Lung (tissue), 12 donors: ENCODE data around the gene AAGAB. TPM values are rescaled to one million over a fixed set of nuclear protein-coding genes. Genes with fewer than 3 reads are reported as not detected.

Experiments
- ATAC-seq: fragments of 200-7000 bp; cut with Tn5 transposase; one replicate; pipeline ENCODE4 v1.9.1; 2020; ENCODE audit warnings: moderate number of reproducible peaks; ENCODE audit not compliant: insufficient read depth, low FRiP score
- DNase-seq, 3 donors: peaks; one replicate each; pipeline ENCODE4 v3.0.0-alpha.2; 2013 to 2017
- H3K27ac ChIP-seq, 2 donors: one replicate each; pipeline ENCODE4 v1.5.1; 2013; ENCODE audit warnings: mild to moderate bottlenecking in 2 of 2, moderate library complexity in 2 of 2, control low read depth in 1 of 2, inconsistent platforms in 1 of 2, low read depth in 1 of 2, low read length in 1 of 2
- H3K27me3 ChIP-seq, 3 donors: one replicate each; pipeline ENCODE4 v1.5.1; 2013; ENCODE audit warnings: low read length in 2 of 3; ENCODE audit not compliant: control insufficient read depth in 3 of 3, insufficient read depth in 3 of 3
- H3K36me3 ChIP-seq, 4 donors: one replicate each; pipeline ENCODE4 v1.5.1; 2013; ENCODE audit warnings: low read length in 4 of 4, mild to moderate bottlenecking in 1 of 4, moderate library complexity in 1 of 4; ENCODE audit not compliant: control insufficient read depth in 4 of 4, insufficient read depth in 4 of 4
- H3K4me1 ChIP-seq, 5 donors: one replicate each; pipeline ENCODE4 v1.5.1; 2013; ENCODE audit warnings: low read length in 5 of 5, mild to moderate bottlenecking in 2 of 5, moderate library complexity in 1 of 5; ENCODE audit not compliant: control insufficient read depth in 5 of 5, insufficient read depth in 5 of 5
- H3K4me3 ChIP-seq: one replicate; pipeline ENCODE4 v1.5.1; 2013; ENCODE audit warnings: mild to moderate bottlenecking, control low read depth, moderate library complexity
- H3K9ac ChIP-seq, 2 donors: one replicate each; pipeline ENCODE4 v1.5.1; 2013; ENCODE audit warnings: low read length in 2 of 2, control low read depth in 1 of 2; ENCODE audit not compliant: insufficient read depth in 1 of 2
- H3K9me3 ChIP-seq, 4 donors: one replicate each; pipeline ENCODE4 v1.5.1; 2013; ENCODE audit warnings: low read length in 3 of 4, mild to moderate bottlenecking in 1 of 4, moderate library complexity in 1 of 4; ENCODE audit not compliant: control insufficient read depth in 4 of 4, insufficient read depth in 3 of 4
- WGBS, 2 donors: extraction: QIAGEN DNeasy Blood & Tissue Kit; methylation state at CpG; one replicate each; pipeline ENCODE4 v1.1.7; 2013; 5-methylcytosine and 5-hydroxymethylcytosine counted together
- polyA plus RNA-seq, 2 donors: library from polyadenylated mRNA; stranded (reverse); fragments of 200-250 nt; gene quantifications; one replicate each; pipeline ENCODE4 v1.2.1, GENCODE V29; 2013
- total RNA-seq, 2 donors: library from RNA; depleted of rRNA in 1 of 2; stranded (reverse); fragments of >200 nt in 1 of 2; gene quantifications; one replicate each; pipeline ENCODE4 v1.2.1, GENCODE V29; 2014 to 2021
- TF ChIP-seq, protein P1 (sequence below): IDR thresholded peaks from 2 replicates; pipeline ENCODE4 v1.5.1; 2012; ENCODE audit warnings: mild to moderate bottlenecking; ENCODE audit errors: control extremely low read depth, extremely low read depth
- donor health status: control.
- donor health status: control.
- donor health status: Bipolar disorder and iron deficiency.
- donor health status: healthy.
- donor health status: DM: yes; HTN: yes; CAD: no.

The AAGAB gene
- total and polyA plus RNA-seq, 4 donors: 11.5 to 34.5 (median 26.4) TPM

GRCh38 chr15:67216859-67217258, 37.6 kb downstream of the AAGAB start:
- ATAC-seq (no peak), DNase-seq (no peak)
- H3K36me3 ChIP-seq: peaks cover 0 to 3% (median under 1%) of the 10 kb centered on the region in 4 donors
- no peak overlapping the region for H3K4me3 ChIP-seq
- no peaks in the 10 kb centered on the region for H3K9me3 ChIP-seq
- no peaks in the 10 kb centered on the region for H3K27me3 ChIP-seq
- H3K9ac ChIP-seq: no peak overlapping the region
- no peak overlapping the region for H3K27ac ChIP-seq
- no peaks in the 10 kb centered on the region for H3K4me1 ChIP-seq
- TF ChIP-seq, protein P1, sequence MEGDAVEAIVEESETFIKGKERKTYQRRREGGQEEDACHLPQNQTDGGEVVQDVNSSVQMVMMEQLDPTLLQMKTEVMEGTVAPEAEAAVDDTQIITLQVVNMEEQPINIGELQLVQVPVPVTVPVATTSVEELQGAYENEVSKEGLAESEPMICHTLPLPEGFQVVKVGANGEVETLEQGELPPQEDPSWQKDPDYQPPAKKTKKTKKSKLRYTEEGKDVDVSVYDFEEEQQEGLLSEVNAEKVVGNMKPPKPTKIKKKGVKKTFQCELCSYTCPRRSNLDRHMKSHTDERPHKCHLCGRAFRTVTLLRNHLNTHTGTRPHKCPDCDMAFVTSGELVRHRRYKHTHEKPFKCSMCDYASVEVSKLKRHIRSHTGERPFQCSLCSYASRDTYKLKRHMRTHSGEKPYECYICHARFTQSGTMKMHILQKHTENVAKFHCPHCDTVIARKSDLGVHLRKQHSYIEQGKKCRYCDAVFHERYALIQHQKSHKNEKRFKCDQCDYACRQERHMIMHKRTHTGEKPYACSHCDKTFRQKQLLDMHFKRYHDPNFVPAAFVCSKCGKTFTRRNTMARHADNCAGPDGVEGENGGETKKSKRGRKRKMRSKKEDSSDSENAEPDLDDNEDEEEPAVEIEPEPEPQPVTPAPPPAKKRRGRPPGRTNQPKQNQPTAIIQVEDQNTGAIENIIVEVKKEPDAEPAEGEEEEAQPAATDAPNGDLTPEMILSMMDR: no peak

DNA sequence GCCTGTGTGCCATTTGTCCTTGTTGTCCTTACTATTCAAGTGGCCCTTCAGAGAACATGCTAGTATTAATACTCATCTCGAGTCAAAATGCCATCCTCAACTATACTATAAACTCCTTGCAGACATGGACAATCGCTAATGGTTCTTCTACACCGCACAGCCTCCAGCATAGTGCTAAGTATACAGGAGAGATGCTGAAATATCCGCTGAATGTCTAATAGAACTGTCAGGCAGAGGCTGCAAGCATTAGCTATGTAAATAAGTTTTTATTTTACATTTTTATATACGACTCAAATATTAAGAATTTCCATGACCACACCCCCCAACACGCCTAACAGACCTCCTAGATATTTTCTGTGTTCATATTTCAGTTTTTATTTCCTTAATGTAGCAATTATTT, 39.4 kb downstream of the AAGAB start:
- Histone ChIP-seq H3K4me1 (no peaks in the 10 kb centered on the region), H3K9ac (no peak overlapping the region), H3K4me3 (no peak overlapping the region), H3K9me3 (no peaks in the 10 kb centered on the region), H3K27ac (no peak overlapping the region), H3K27me3 (no peaks in the 10 kb centered on the region), H3K36me3 (peaks cover 0 to under 1% (median 0%) of the 10 kb centered on the region in 4 donors)
- TF ChIP-seq, protein P1: no peak
- DNase-seq (no peak), ATAC-seq (no peak)
- 88 to 95% methylated on average over 6 of the region's 6 CpGs for WGBS, 2 donors

GRCh38 chr15:67212684-67213367, 41.6 kb downstream of the AAGAB start:
- Histone ChIP-seq H3K36me3 (peaks cover 0 to 4% (median 2%) of the 10 kb centered on the region in 4 donors), H3K9ac (no peak overlapping the region), H3K27me3 (no peaks in the 10 kb centered on the region), H3K9me3 (no peaks in the 10 kb centered on the region), H3K4me3 (no peak overlapping the region), H3K4me1 (no peaks in the 10 kb centered on the region), H3K27ac (no peak overlapping the region)
- DNase-seq: no peak
- no peak for ATAC-seq
- WGBS, 2 donors: 86 to 95% methylated on average over 4 of the region's 4 CpGs
- TF ChIP-seq, protein P1: no peak
